OCI-LY7 (cell line): ENCODE measurements around the gene TOP3A.

Experiments
- EZH2phosphoT487 ChIP-seq: fragments of 200-600 bp; sonication (generic); IDR thresholded peaks from 2 replicates; pipeline ENCODE4 v1.6.1; 2018; ENCODE audit warnings: low read depth, borderline replicate concordance, mild to moderate bottlenecking, mixed run types, antibody characterized with exemption, low read length, moderate library complexity, mixed read lengths
- TF ChIP-seq, protein P1 (sequence below): fragments of 200-600 bp; sonication (generic); conservative IDR thresholded peaks from 2 replicates; pipeline ENCODE4 v1.5.1; 2014; ENCODE audit warnings: mild to moderate bottlenecking, antibody characterized with exemption, low read length, moderate library complexity, mixed read lengths

DNA sequence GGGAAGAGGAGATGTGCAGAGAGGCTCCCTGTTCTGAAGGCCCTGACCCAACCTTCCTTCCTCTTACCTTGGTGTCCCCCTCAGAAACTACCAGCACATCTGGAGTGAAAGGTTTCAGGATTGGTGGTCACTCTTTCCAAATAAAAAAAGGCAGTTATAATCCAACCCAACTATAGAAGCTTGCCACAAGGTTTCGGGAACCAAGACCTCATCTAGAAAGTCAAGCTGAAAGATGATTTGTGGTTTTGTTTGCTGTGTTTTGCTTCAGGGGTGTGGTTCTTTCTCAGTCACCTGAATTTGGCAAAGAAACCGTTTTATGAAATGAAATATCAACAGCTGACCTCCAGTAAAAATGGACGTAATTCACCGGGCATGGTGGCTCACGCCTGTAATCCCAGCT is 29.2 kb upstream of the TOP3A start:
- TF ChIP-seq, protein P1, sequence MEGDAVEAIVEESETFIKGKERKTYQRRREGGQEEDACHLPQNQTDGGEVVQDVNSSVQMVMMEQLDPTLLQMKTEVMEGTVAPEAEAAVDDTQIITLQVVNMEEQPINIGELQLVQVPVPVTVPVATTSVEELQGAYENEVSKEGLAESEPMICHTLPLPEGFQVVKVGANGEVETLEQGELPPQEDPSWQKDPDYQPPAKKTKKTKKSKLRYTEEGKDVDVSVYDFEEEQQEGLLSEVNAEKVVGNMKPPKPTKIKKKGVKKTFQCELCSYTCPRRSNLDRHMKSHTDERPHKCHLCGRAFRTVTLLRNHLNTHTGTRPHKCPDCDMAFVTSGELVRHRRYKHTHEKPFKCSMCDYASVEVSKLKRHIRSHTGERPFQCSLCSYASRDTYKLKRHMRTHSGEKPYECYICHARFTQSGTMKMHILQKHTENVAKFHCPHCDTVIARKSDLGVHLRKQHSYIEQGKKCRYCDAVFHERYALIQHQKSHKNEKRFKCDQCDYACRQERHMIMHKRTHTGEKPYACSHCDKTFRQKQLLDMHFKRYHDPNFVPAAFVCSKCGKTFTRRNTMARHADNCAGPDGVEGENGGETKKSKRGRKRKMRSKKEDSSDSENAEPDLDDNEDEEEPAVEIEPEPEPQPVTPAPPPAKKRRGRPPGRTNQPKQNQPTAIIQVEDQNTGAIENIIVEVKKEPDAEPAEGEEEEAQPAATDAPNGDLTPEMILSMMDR = no peak
- no peak for TF ChIP-seq EZH2phosphoT487
